K562 (cell line): ENCODE data around the gene PRR14. TPM values are rescaled to one million over a fixed set of nuclear protein-coding genes. Genes with fewer than 3 reads are reported as not detected.

Source experiments
- ARID2 ChIP-seq: fragments of 450-650 bp; IDR thresholded peaks from 2 replicates; pipeline ENCODE4 v1.6.1; 2017; ENCODE audit warnings: antibody characterized with exemption, mild to moderate bottlenecking
- ATF1 ChIP-seq, 2 experiments: fragments of 450-650 bp in 1 of 2; IDR thresholded peaks; 2 replicates each; pipeline ENCODE4 v1.6.1; 2016; ENCODE audit warnings: missing compliant biosample characterization in 1 of 2, missing genetic modification characterization in 1 of 2
- ATF7 ChIP-seq: fragments of 450-650 bp; IDR thresholded peaks from 2 replicates; pipeline ENCODE4 v1.7.1; 2014; ENCODE audit warnings: mild to moderate bottlenecking, moderate library complexity
- CC2D1A ChIP-seq: fragments of 450-650 bp; IDR thresholded peaks from 2 replicates; pipeline ENCODE4 v1.6.1; 2017; ENCODE audit warnings: mild to moderate bottlenecking
- CSDE1 ChIP-seq, 2 experiments: fragments of 450-650 bp; IDR thresholded peaks; 2 replicates each; pipeline ENCODE4 v1.6.1; 2016; ENCODE audit warnings: mild to moderate bottlenecking in 1 of 2
- DACH1 ChIP-seq: fragments of 450-650 bp; IDR thresholded peaks from 2 replicates; pipeline ENCODE4 v1.6.1; 2018; ENCODE audit not compliant: partially characterized antibody
- GTF2A2 ChIP-seq: IDR thresholded peaks from 2 replicates; pipeline ENCODE4 v1.6.1; 2016; ENCODE audit warnings: mild to moderate bottlenecking, missing genetic modification characterization, missing compliant biosample characterization
- GTF2B ChIP-seq: IDR thresholded peaks from 2 replicates; pipeline ENCODE4 v1.6.1; 2011; ENCODE audit not compliant: insufficient read length; ENCODE audit errors: extremely low read depth
- HEY1 ChIP-seq: fragments of 250-450 bp; sonication (Bioruptor Pico); IDR thresholded peaks from 2 replicates; pipeline ENCODE4 v1.5.0; 2020; ENCODE audit warnings: mild to moderate bottlenecking, moderate library complexity, borderline replicate concordance
- HMGN3 ChIP-seq: IDR thresholded peaks from 2 replicates; pipeline ENCODE4 v1.6.1; 2011; ENCODE audit warnings: borderline replicate concordance, low read depth, mild to moderate bottlenecking, mixed read lengths, low read length; ENCODE audit not compliant: insufficient read length; ENCODE audit errors: extremely low read depth
- HMGXB4 ChIP-seq: sonication (generic); formaldehyde crosslinking; IDR thresholded peaks from 2 replicates; pipeline ENCODE4 v1.8.1; 2023; ENCODE audit warnings: mild to moderate bottlenecking, missing genetic modification reagents
- KLF1 ChIP-seq: fragments of 450-650 bp; IDR thresholded peaks from 2 replicates; pipeline ENCODE4 v1.6.1; 2016; ENCODE audit warnings: missing genetic modification characterization, missing compliant biosample characterization
- MEIS2 ChIP-seq: fragments of 450-650 bp; IDR thresholded peaks from 2 replicates; pipeline ENCODE4 v1.6.1; 2014; ENCODE audit warnings: mild to moderate bottlenecking; ENCODE audit not compliant: partially characterized antibody
- MTA3 ChIP-seq: fragments of 450-650 bp; formaldehyde crosslinking; IDR thresholded peaks from 2 replicates; pipeline ENCODE4 v1.6.1; 2017; ENCODE audit warnings: mild to moderate bottlenecking, borderline replicate concordance
- MYC ChIP-seq, 2 experiments: fragments of 250-450 bp in 1 of 2; sonication (Bioruptor Pico) in 1 of 2; IDR thresholded peaks; 2 replicates each; pipeline versions ENCODE4 v1.5.1 to v1.6.1; 2012 to 2021; ENCODE audit warnings: low read depth in 2 of 2, borderline replicate concordance in 1 of 2, improper control_type of control experiment in 1 of 2, low read length in 1 of 2, mild to moderate bottlenecking in 1 of 2, moderate library complexity in 1 of 2
- NR3C1 ChIP-seq: sonication (generic); formaldehyde crosslinking; IDR thresholded peaks from 2 replicates; pipeline ENCODE4 v1.8.1; 2022; ENCODE audit warnings: missing genetic modification reagents
- NR4A1 ChIP-seq, 2 experiments: fragments of 250-450 bp in 1 of 2; fragments of 450-650 bp in 1 of 2; sonication (Bioruptor Pico) in 1 of 2; IDR thresholded peaks; 2 replicates each; pipeline versions ENCODE4 v1.4.0 to v1.6.1; 2016 to 2020; ENCODE audit warnings: mild to moderate bottlenecking in 2 of 2, missing compliant biosample characterization in 1 of 2, missing genetic modification characterization in 1 of 2, moderate library complexity in 1 of 2
- PURB ChIP-seq: sonication (generic); formaldehyde crosslinking; IDR thresholded peaks from 2 replicates; pipeline ENCODE4 v1.9.0; 2021; ENCODE audit warnings: low read depth, mild to moderate bottlenecking, missing genetic modification reagents
- PYGO2 ChIP-seq: fragments of 450-650 bp; IDR thresholded peaks from 2 replicates; pipeline ENCODE4 v1.6.1; 2016; ENCODE audit warnings: mild to moderate bottlenecking, missing genetic modification characterization, moderate library complexity, missing compliant biosample characterization
- SMARCA5 ChIP-seq: fragments of 450-650 bp; IDR thresholded peaks from 2 replicates; pipeline ENCODE4 v1.6.1; 2016
- SOX6 ChIP-seq: fragments of 450-650 bp; IDR thresholded peaks from 2 replicates; pipeline ENCODE4 v1.6.1; 2014; ENCODE audit warnings: mild to moderate bottlenecking
- TGIF2 ChIP-seq: sonication (generic); formaldehyde crosslinking; IDR thresholded peaks from 2 replicates; pipeline ENCODE4 v1.8.1; 2022; ENCODE audit warnings: mild to moderate bottlenecking, missing genetic modification reagents, moderate library complexity
- THRA ChIP-seq: fragments of 450-650 bp; IDR thresholded peaks from 2 replicates; pipeline ENCODE4 v1.6.1; 2017; ENCODE audit warnings: mild to moderate bottlenecking, moderate library complexity
- TOE1 ChIP-seq, 2 experiments: fragments of 450-650 bp in 1 of 2; sonication (generic) in 1 of 2; formaldehyde crosslinking in 1 of 2; IDR thresholded peaks; 2 replicates each; pipeline versions ENCODE4 v1.7.1 to v1.8.0; 2016 to 2022; ENCODE audit warnings: borderline replicate concordance in 2 of 2, mild to moderate bottlenecking in 2 of 2, antibody characterized with exemption in 1 of 2, inconsistent platforms in 1 of 2, low read depth in 1 of 2, missing genetic modification reagents in 1 of 2, moderate library complexity in 1 of 2
- ZKSCAN1 ChIP-seq: fragments of 150-350 bp; IDR thresholded peaks from 2 replicates; pipeline ENCODE4 v1.6.1; 2016; ENCODE audit warnings: low read depth, low read length
- polyA plus RNA-seq, 8 experiments: library from polyadenylated mRNA; depleted of rRNA in 4 of 8; stranded (reverse) in 5 of 8; unstranded in 3 of 8; fragments of >200 nt; fragmentation: Nextera tagmentation in 2 of 8; fragmentation: Illumina TruSeq in 1 of 8; extraction: Ambion mirVana in 2 of 8; extraction: Trizol in 1 of 8; gene quantifications; 2 replicates each; pipeline versions ENCODE4 v1.2.1 to v1.2.3, GENCODE V29; 2011 to 2014; ENCODE audit warnings: inconsistent platforms in 1 of 8, missing spikeins in 1 of 8
- total RNA-seq, 7 experiments: library from RNA; depleted of rRNA in 6 of 7; stranded (reverse); fragments of >200 nt in 6 of 7; fragmentation: Illumina TruSeq in 2 of 7; extraction: Trizol in 2 of 7; gene quantifications; 2 replicates each; pipeline versions ENCODE4 v1.2.1 to v1.2.3, GENCODE V29; 2011 to 2021; ENCODE audit warnings: low replicate concordance in 1 of 7

Gene PRR14
- total and polyA plus RNA-seq, 9 of the 15 experiments (the other 6 are each of a cell fraction or from before 2014, with no cell fraction given), result 2.2 to 63.1 (median 11.5) TPM

- no peak for TF ChIP-seq NR4A1 (CRISPR knock-in tag; IDR thresholded peaks at IDR 0.05)
- TF ChIP-seq NR4A1 (tag; IDR thresholded peaks at IDR 0.05), result no peak
- no peak for TF ChIP-seq NR3C1 (CRISPR knock-in tag)
- peak; percentile 67 for TF ChIP-seq MYC (IDR thresholded peaks at IDR 0.05; ENCODE audit: low read depth, low read length)
- TF ChIP-seq MYC (CRISPR knock-in tag; IDR thresholded peaks at IDR 0.05; ENCODE audit: borderline replicate concordance, low read depth), result peak; percentile 58; the same call in 1 of the 2 replicates
- TF ChIP-seq KLF1, result no peak
- TF ChIP-seq ATF1 (CRISPR knock-in tag; IDR thresholded peaks at IDR 0.05), result no peak
- TF ChIP-seq ATF1 (tag; IDR thresholded peaks at IDR 0.05), result no peak
- TF ChIP-seq HMGXB4 (CRISPR knock-in tag), result peak; percentile 62; the same call in 1 of the 2 replicates
- peak; percentile 11; the same call in 1 of the 2 replicates for TF ChIP-seq ATF7
- TF ChIP-seq DACH1, result no peak
- TF ChIP-seq MEIS2, result no peak
- no peak for TF ChIP-seq ZKSCAN1
- no peak for TF ChIP-seq GTF2B
- TF ChIP-seq PURB (CRISPR knock-in tag), result no peak
- TF ChIP-seq THRA, result no peak
- TF ChIP-seq PYGO2 (tag), result no peak
- TF ChIP-seq ARID2, result no peak
- no peak for TF ChIP-seq CSDE1 (IDR thresholded peaks at IDR 0.05)
- TF ChIP-seq HMGN3, result peak; percentile 56
- TF ChIP-seq SMARCA5, result no peak
- no peak for TF ChIP-seq SOX6
- peak; percentile 100 for TF ChIP-seq CC2D1A
- peak; percentile 56 for TF ChIP-seq MTA3
- no peak for TF ChIP-seq TOE1 (IDR thresholded peaks at IDR 0.05; ENCODE audit: borderline replicate concordance)
- no peak for TF ChIP-seq TOE1 (CRISPR knock-in tag; IDR thresholded peaks at IDR 0.05; ENCODE audit: borderline replicate concordance, low read depth)
- no peak for TF ChIP-seq HEY1 (CRISPR knock-in tag)
- no peak for TF ChIP-seq GTF2A2 (tag)
- TF ChIP-seq TGIF2, result no peak
These were observed 604 bp downstream of the PRR14 start (continued) for GRCh38 chr16:30651124-30652004.
